Ovary (tissue), 3 donors: ENCODE measurements around the gene TLR3.

Experiments used
- CTCF ChIP-seq, 3 donors: fragments of 450-650 bp in 2 of 3; fragments of 200-600 bp in 1 of 3; IDR thresholded peaks; one replicate each; pipeline versions ENCODE4 v1.5.1 to v1.8.0; 2016 to 2022; ENCODE audit warnings: antibody characterized with exemption in 3 of 3, mild to moderate bottlenecking in 1 of 3
- POLR2A ChIP-seq: fragments of 450-650 bp; IDR thresholded peaks from one replicate; pipeline ENCODE4 v1.6.1; 2017; ENCODE audit warnings: antibody characterized with exemption, mild to moderate bottlenecking, moderate library complexity
- donor health status: DM: no; HTN: no; CAD: no.

DNA sequence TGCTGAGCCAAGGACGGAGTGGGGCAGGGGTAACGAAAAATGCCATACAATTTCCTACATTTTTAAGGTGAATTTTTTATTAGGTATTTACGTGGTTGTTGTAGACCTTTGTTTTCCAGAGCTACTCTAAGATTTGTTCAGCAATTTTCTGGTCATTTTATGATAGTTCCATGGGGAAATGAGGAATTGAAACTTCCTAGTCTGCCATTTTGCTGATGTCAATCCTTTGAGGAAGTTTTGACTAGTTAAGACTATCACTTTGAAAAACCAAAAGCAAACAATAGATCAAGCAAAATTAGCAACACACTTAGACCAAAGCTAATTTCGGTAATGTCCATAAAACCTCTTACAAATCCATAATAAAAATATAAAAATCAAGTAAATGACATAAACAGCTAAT is 7.0 kb upstream of the TLR3 start:
- TF ChIP-seq CTCF (IDR thresholded peaks at IDR 0.05) = no peak
- TF ChIP-seq POLR2A = no peak
